Prostate gland (tissue), 2 donors: ENCODE measurements around the gene SMG6.

Experiments
- CTCF ChIP-seq, 4 experiments: fragments of 200-600 bp in 2 of 4; fragments of 450-650 bp in 2 of 4; sonication (generic) in 2 of 4; IDR thresholded peaks; 1 replicate in 3 of 4; 2 replicates in 1 of 4; pipeline ENCODE4 v1.5.1; 2016 to 2019; ENCODE audit warnings: antibody characterized with exemption in 4 of 4, mild to moderate bottlenecking in 2 of 4, moderate library complexity in 2 of 4
- POLR2A ChIP-seq: fragments of 450-650 bp; IDR thresholded peaks from one replicate; pipeline ENCODE4 v1.6.1; 2016; ENCODE audit warnings: antibody characterized with exemption, mild to moderate bottlenecking

DNA sequence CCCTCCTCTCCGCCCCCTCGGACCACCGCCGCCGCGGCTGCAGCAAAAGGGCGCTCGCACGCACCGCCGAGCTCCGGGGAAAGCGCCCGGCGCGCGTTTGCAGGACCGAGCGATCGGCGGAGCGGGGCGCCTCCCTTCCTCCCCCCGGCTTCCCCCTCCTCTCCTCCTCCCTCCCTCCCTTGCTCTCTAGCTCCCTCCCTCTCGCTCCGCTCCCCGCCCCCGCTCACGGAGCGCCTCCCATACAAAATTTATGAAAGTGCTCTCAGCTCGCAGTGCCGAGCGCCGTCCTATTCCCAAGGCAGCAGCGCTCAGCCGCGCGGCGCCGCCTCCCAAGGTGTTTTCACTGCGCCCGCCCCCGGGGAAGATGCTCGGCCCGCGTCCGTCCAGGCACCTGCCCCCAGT is 278.4 kb downstream of the SMG6 start, which contains the start of gene RTN4RL1:
- peak; percentile 45 for TF ChIP-seq POLR2A
- no peak for TF ChIP-seq CTCF (IDR thresholded peaks at IDR 0.05)
